Peyer's patch (tissue), 4 donors: ENCODE data around the gene SIPA1L3. TPM values are rescaled to one million over a fixed set of nuclear protein-coding genes. Genes with fewer than 3 reads are reported as not detected.

ENCODE experiments used
- DNase-seq, 3 donors: peaks; one replicate each; pipeline ENCODE4 v3.0.0-alpha.2; 2017 to 2019
- H3K27ac ChIP-seq, 4 donors: fragments of 200-600 bp; sonication (generic); one replicate each; pipeline ENCODE4 v1.5.1; 2016 to 2019
- H3K27me3 ChIP-seq, 2 donors: fragments of 200-600 bp; sonication (generic); one replicate each; pipeline ENCODE4 v1.5.1; 2019
- H3K36me3 ChIP-seq, 3 donors: fragments of 200-600 bp; sonication (generic); one replicate each; pipeline ENCODE4 v1.5.1; 2016 to 2019
- H3K4me1 ChIP-seq, 4 donors: fragments of 200-600 bp; sonication (generic); one replicate each; pipeline ENCODE4 v1.5.1; 2016 to 2019
- H3K4me3 ChIP-seq, 4 donors: fragments of 200-600 bp; sonication (generic); 1 replicate in 3 of 4; 2 replicates in 1 of 4; pipeline ENCODE4 v1.5.1; 2016 to 2019; ENCODE audit warnings: mild to moderate bottlenecking in 1 of 4
- H3K9me3 ChIP-seq, 4 donors: fragments of 200-600 bp; sonication (generic); one replicate each; pipeline ENCODE4 v1.5.1; 2016 to 2019; ENCODE audit warnings: mild to moderate bottlenecking in 1 of 4
- CTCF ChIP-seq, 6 experiments: fragments of 450-650 bp in 4 of 6; fragments of 200-600 bp in 2 of 6; sonication (generic) in 1 of 6; IDR thresholded peaks; one replicate each; pipeline ENCODE4 v1.5.1; 2017 to 2019; ENCODE audit warnings: antibody characterized with exemption in 6 of 6, mild to moderate bottlenecking in 3 of 6, moderate library complexity in 1 of 6
- POLR2A ChIP-seq, 2 donors: fragments of 450-650 bp; IDR thresholded peaks; one replicate each; pipeline ENCODE4 v1.5.1; 2017; ENCODE audit warnings: antibody characterized with exemption in 2 of 2, mild to moderate bottlenecking in 2 of 2, moderate library complexity in 2 of 2
- total RNA-seq, 4 donors: library from RNA; depleted of rRNA; stranded (reverse); fragments of >200 nt; gene quantifications; one replicate each; pipeline ENCODE4 v1.1.0, GENCODE V29; 2016

Gene SIPA1L3
- total RNA-seq, 4 donors from 2014 or later, result 63.5 to 304 (median 264) TPM

GRCh38 chr19:38012944-38013343 lies 105.9 kb downstream of the SIPA1L3 start:
- peaks cover 0 to 6% (median 0%) of the 10 kb centered on the region in 3 donors for H3K36me3 ChIP-seq
- H3K4me3 ChIP-seq, result no peak overlapping the region
- TF ChIP-seq POLR2A (IDR thresholded peaks at IDR 0.05), result no peak
- no peak for TF ChIP-seq CTCF (IDR thresholded peaks at IDR 0.05)
- H3K27ac ChIP-seq, result no peak overlapping the region
- H3K4me1 ChIP-seq, result no peaks in the 10 kb centered on the region
- H3K9me3 ChIP-seq, result no peaks in the 10 kb centered on the region
- H3K27me3 ChIP-seq, result no peaks in the 10 kb centered on the region
- DNase-seq, result no peak

- Histone ChIP-seq H3K27me3 (no peaks in the 10 kb centered on the region), H3K9me3 (no peaks in the 10 kb centered on the region), H3K36me3 (no peaks in the 10 kb centered on the region), H3K4me1 (no peaks in the 10 kb centered on the region), H3K27ac (no peak overlapping the region), H3K4me3 (no peak overlapping the region)
- TF ChIP-seq CTCF (IDR thresholded peaks at IDR 0.05) (no peak), POLR2A (IDR thresholded peaks at IDR 0.05) (no peak)
- DNase-seq, result no peak
These were observed 107.0 kb downstream of the SIPA1L3 start for GRCh38 chr19:38013913-38014580.

- no peak for TF ChIP-seq POLR2A (IDR thresholded peaks at IDR 0.05)
- TF ChIP-seq CTCF (IDR thresholded peaks at IDR 0.05), result no peak
- H3K27me3 ChIP-seq, result no peaks in the 10 kb centered on the region
- H3K27ac ChIP-seq, result no peak overlapping the region
- H3K4me1 ChIP-seq, result no peaks in the 10 kb centered on the region
- no peak for DNase-seq
- H3K4me3 ChIP-seq, result no peak overlapping the region
- no peaks in the 10 kb centered on the region for H3K9me3 ChIP-seq
- H3K36me3 ChIP-seq, result no peaks in the 10 kb centered on the region
These were observed 108.2 kb downstream of the SIPA1L3 start for GRCh38 chr19:38015216-38015615.

- H3K4me3 ChIP-seq, result no peak overlapping the region
- H3K4me1 ChIP-seq, result no peaks in the 10 kb centered on the region
- H3K36me3 ChIP-seq, result no peaks in the 10 kb centered on the region
- no peak for DNase-seq
- H3K27me3 ChIP-seq, result no peaks in the 10 kb centered on the region
- no peak for TF ChIP-seq CTCF (IDR thresholded peaks at IDR 0.05)
- H3K27ac ChIP-seq, result no peak overlapping the region
- H3K9me3 ChIP-seq, result no peaks in the 10 kb centered on the region
These were observed 108.8 kb downstream of the SIPA1L3 start for GRCh38 chr19:38015761-38016160.

GRCh38 chr19:38017401-38018151 lies 110.6 kb downstream of the SIPA1L3 start:
- Histone ChIP-seq H3K4me3 (no peak overlapping the region), H3K9me3 (no peaks in the 10 kb centered on the region), H3K27ac (no peak overlapping the region), H3K27me3 (no peaks in the 10 kb centered on the region), H3K4me1 (peaks cover 0 to 5% (median 0%) of the 10 kb centered on the region in 4 donors), H3K36me3 (no peaks in the 10 kb centered on the region)
- no peak for DNase-seq
- TF ChIP-seq CTCF (IDR thresholded peaks at IDR 0.05) (no peak), POLR2A (IDR thresholded peaks at IDR 0.05) (no peak)
